Measurements from ENCODE around the gene HDAC7.
A peak's percentile ranks its signal among the peaks of the same experiment; 100 is the strongest.

HDAC7 gene

GRCh38 chr12:47823422-47824086, 3.9 kb upstream of the HDAC7 start:
- no peaks in the 10 kb centered on the region for H3K9me3 ChIP-seq (ENCODE audit: control insufficient read depth, low read length)
- no peak for TF ChIP-seq CTCF (IDR thresholded peaks at IDR 0.05)
- no peaks in the 10 kb centered on the region for H3K36me3 ChIP-seq (ENCODE audit: control insufficient read depth, insufficient read depth, low read length)
- H3K27ac ChIP-seq: no peak overlapping the region
- no peak overlapping the region for H2AFZ ChIP-seq
- H3K4me3 ChIP-seq (ENCODE audit: low read depth, low read length): no peak overlapping the region
- no peaks in the 10 kb centered on the region for H3K27me3 ChIP-seq (ENCODE audit: control insufficient read depth, insufficient read depth, low read length)
- no peak overlapping the region for H3K9ac ChIP-seq
- no peak overlapping the region for H3K4me2 ChIP-seq (ENCODE audit: low read length)
- peaks cover 5% of the 10 kb centered on the region for H3K79me2 ChIP-seq
- peaks cover 17% of the 10 kb centered on the region for H3K4me1 ChIP-seq

GRCh38 chr12:47822863-47823262, 3.2 kb upstream of the HDAC7 start:
- Histone ChIP-seq H3K79me2 (peaks cover 10% of the 10 kb centered on the region), H3K9me3 (ENCODE audit: control insufficient read depth, low read length) (no peaks in the 10 kb centered on the region), H3K9ac (no peak overlapping the region), H3K27me3 (ENCODE audit: control insufficient read depth, insufficient read depth, low read length) (no peaks in the 10 kb centered on the region), H3K4me1 (peaks cover 18% of the 10 kb centered on the region), H3K36me3 (ENCODE audit: control insufficient read depth, insufficient read depth, low read length) (no peaks in the 10 kb centered on the region), H3K4me3 (ENCODE audit: low read depth, low read length) (no peak overlapping the region), H3K27ac (no peak overlapping the region), H2AFZ (no peak overlapping the region), H3K4me2 (ENCODE audit: low read length) (no peak overlapping the region)
- TF ChIP-seq CTCF (IDR thresholded peaks at IDR 0.05): no peak

- no peak for TF ChIP-seq CTCF (IDR thresholded peaks at IDR 0.05)
- Histone ChIP-seq H3K27ac (no peak overlapping the region), H3K9me3 (ENCODE audit: control insufficient read depth, low read length) (no peaks in the 10 kb centered on the region), H3K4me2 (ENCODE audit: low read length) (no peak overlapping the region), H3K4me3 (ENCODE audit: low read depth, low read length) (no peak overlapping the region), H3K36me3 (ENCODE audit: control insufficient read depth, insufficient read depth, low read length) (no peaks in the 10 kb centered on the region), H3K9ac (no peak overlapping the region), H2AFZ (no peak overlapping the region), H3K79me2 (peaks cover 11% of the 10 kb centered on the region), H3K27me3 (ENCODE audit: control insufficient read depth, insufficient read depth, low read length) (no peaks in the 10 kb centered on the region), H3K4me1 (peaks cover 23% of the 10 kb centered on the region)
These were observed 2.7 kb upstream of the HDAC7 start for GRCh38 chr12:47822401-47822800.

- H3K4me1 ChIP-seq: peaks cover 31% of the 10 kb centered on the region
These were observed 1.6 kb upstream of the HDAC7 start for GRCh38 chr12:47821346-47821706.

More at GRCh38 chr12:47821346-47821706, 1.6 kb upstream of the HDAC7 start:
- H3K79me2 ChIP-seq: peaks cover 15% of the 10 kb centered on the region
- H3K9me3 ChIP-seq (ENCODE audit: control insufficient read depth, low read length): no peaks in the 10 kb centered on the region
- no peak overlapping the region for H3K9ac ChIP-seq
- no peaks in the 10 kb centered on the region for H3K36me3 ChIP-seq (ENCODE audit: control insufficient read depth, insufficient read depth, low read length)
- no peak for TF ChIP-seq CTCF (IDR thresholded peaks at IDR 0.05)
- H3K4me3 ChIP-seq (ENCODE audit: low read depth, low read length): no peak overlapping the region
- no peaks in the 10 kb centered on the region for H3K27me3 ChIP-seq (ENCODE audit: control insufficient read depth, insufficient read depth, low read length)
- no peak overlapping the region for H2AFZ ChIP-seq
- peak overlapping the region; percentile 94 for H3K27ac ChIP-seq
- no peak overlapping the region for H3K4me2 ChIP-seq (ENCODE audit: low read length)

Data from parathyroid adenoma (tissue), 2 donors.